PC-9 (cell line): ENCODE data around the gene GCLC. TPM values are rescaled to one million over a fixed set of nuclear protein-coding genes. Genes with fewer than 3 reads are reported as not detected.
A peak's percentile ranks its signal among the peaks of the same experiment; 100 is the strongest.

Experiments
- BruUV-seq: library from RNA; stranded (reverse); fragments of 400-500 nt; replicated peaks from 2 replicates; lab custom pipeline; 2021; lab: Mats Ljungman, UMichigan
- CTCF ChIA-PET: fragments of 300-600 bp; sonication (Branson Sonifier 250); formaldehyde crosslinking; loops from one replicate; lab custom pipeline; 2022; ENCODE audit warnings: antibody characterized with exemption; lab: Charles Lee
- POLR2A ChIA-PET: fragments of 300-600 bp; sonication (Branson Sonifier 250); formaldehyde crosslinking; loops from one replicate; lab custom pipeline; 2022; ENCODE audit warnings: antibody characterized with exemption; ENCODE audit not compliant: unreplicated experiment; lab: Charles Lee
- DNase-seq, 2 experiments: peaks; one replicate each; pipeline versions ENCODE4 v3.0.0 to v3.0.0-alpha.2; 2015 to 2022; ENCODE audit warnings: mixed read lengths in 1 of 2
- H2AFZ ChIP-seq: fragments of 200-600 bp; sonication (generic); 2 replicates; pipeline ENCODE4 v1.8.1; 2017; ENCODE audit warnings: antibody characterized with exemption
- H3F3A ChIP-seq: fragments of 200-600 bp; sonication (generic); 2 replicates; pipeline ENCODE4 v1.8.1; 2017; ENCODE audit warnings: antibody characterized with exemption, mild to moderate bottlenecking, low read depth; ENCODE audit not compliant: insufficient read depth
- H3K27ac ChIP-seq: fragments of 200-600 bp; sonication (generic); 2 replicates; pipeline ENCODE4 v1.6.1; 2016; ENCODE audit warnings: mixed run types
- H3K27me3 ChIP-seq: fragments of 200-600 bp; sonication (generic); 2 replicates; pipeline ENCODE4 v1.6.1; 2016; ENCODE audit warnings: low read depth, mixed run types; ENCODE audit not compliant: insufficient read depth
- H3K36me3 ChIP-seq: fragments of 200-600 bp; sonication (generic); 2 replicates; pipeline ENCODE4 v1.6.1; 2016; ENCODE audit warnings: low read depth, mixed run types
- H3K4me1 ChIP-seq: fragments of 200-600 bp; sonication (generic); replicated peaks from 2 replicates; pipeline ENCODE4 v1.6.1; 2016; ENCODE audit warnings: mixed run types; ENCODE audit not compliant: insufficient read depth
- H3K4me2 ChIP-seq: fragments of 200-600 bp; sonication (generic); 2 replicates; pipeline ENCODE4 v1.6.1; 2017; ENCODE audit warnings: mixed run types
- H3K4me3 ChIP-seq: fragments of 200-600 bp; sonication (generic); 2 replicates; pipeline ENCODE4 v1.6.1; 2016; ENCODE audit warnings: mixed run types
- H3K79me2 ChIP-seq: fragments of 200-600 bp; sonication (generic); 2 replicates; pipeline ENCODE4 v1.6.1; 2017; ENCODE audit warnings: low read depth, mixed run types
- H3K9me2 ChIP-seq: fragments of 200-600 bp; sonication (generic); 2 replicates; pipeline ENCODE4 v1.8.1; 2017; ENCODE audit warnings: mild to moderate bottlenecking; ENCODE audit not compliant: insufficient read depth
- H3K9me3 ChIP-seq: fragments of 200-600 bp; sonication (generic); 2 replicates; pipeline ENCODE4 v1.8.1; 2016; ENCODE audit warnings: low read depth; ENCODE audit not compliant: insufficient read depth
- H4K20me1 ChIP-seq: fragments of 200-600 bp; sonication (generic); 2 replicates; pipeline ENCODE4 v1.8.1; 2017; ENCODE audit not compliant: insufficient read depth
- CTCF ChIP-seq: fragments of 200-600 bp; sonication (generic); conservative IDR thresholded peaks from 2 replicates; pipeline ENCODE4 v1.6.1; 2017; ENCODE audit warnings: mixed run types, antibody characterized with exemption, mild to moderate bottlenecking, moderate library complexity
- EZH2 ChIP-seq: fragments of 200-600 bp; sonication (generic); IDR thresholded peaks from 2 replicates; pipeline ENCODE4 v1.8.0; 2017; ENCODE audit warnings: antibody characterized with exemption, low read depth
- intact Hi-C: fragments of 100-400 bp; cut with micrococcal nuclease; formaldehyde crosslinking; loops from one replicate; pipeline ENCODE4 v1.10.0; 2022; ENCODE audit not compliant: unreplicated experiment
- total RNA-seq: library from RNA; stranded (reverse); gene quantifications from 2 replicates; pipeline ENCODE4 v1.2.3, GENCODE V29; 2021

The GCLC gene
- total RNA-seq, 1 experiment from 2014 or later: 213 TPM

- BruUV-seq: no TSS peak
- no peaks in the 10 kb centered on the region for H3K79me2 ChIP-seq
- H3K4me2 ChIP-seq: no peak overlapping the region
- intact Hi-C loops: loop anchor here (10.0 kb wide), 1 partner anchor 297 kb away; the partner anchor contains the start of gene LRRC1
- peak overlapping the region; percentile 52 for H3K27ac ChIP-seq
- no peaks in the 10 kb centered on the region for H3K9me2 ChIP-seq
- H3K27me3 ChIP-seq: no peaks in the 10 kb centered on the region
- H4K20me1 ChIP-seq: 0 out of 2 replicates have a peak, but pooled peaks cover 3% of the 10 kb centered on the region
- no peak for TF ChIP-seq CTCF
- no peak for TF ChIP-seq EZH2
- H3K36me3 ChIP-seq: peaks cover 48% of the 10 kb centered on the region
- ChIA-PET POLR2A (interaction anchor here (1.1 kb wide), 1 partner anchor 47 kb away, joined by 3 read pairs; the partner anchor contains the start of gene GCLC), CTCF (no interaction called here)
- DNase-seq: no peak
- H3K4me3 ChIP-seq: no peak overlapping the region
- H3F3A ChIP-seq: peaks cover 82% of the 10 kb centered on the region
- no peak overlapping the region for H2AFZ ChIP-seq
- no peaks in the 10 kb centered on the region for H3K9me3 ChIP-seq
- peaks cover 28% of the 10 kb centered on the region for H3K4me1 ChIP-seq
Observed at GRCh38 chr6:53497905-53498304, 47.0 kb downstream of the GCLC start.

DNA sequence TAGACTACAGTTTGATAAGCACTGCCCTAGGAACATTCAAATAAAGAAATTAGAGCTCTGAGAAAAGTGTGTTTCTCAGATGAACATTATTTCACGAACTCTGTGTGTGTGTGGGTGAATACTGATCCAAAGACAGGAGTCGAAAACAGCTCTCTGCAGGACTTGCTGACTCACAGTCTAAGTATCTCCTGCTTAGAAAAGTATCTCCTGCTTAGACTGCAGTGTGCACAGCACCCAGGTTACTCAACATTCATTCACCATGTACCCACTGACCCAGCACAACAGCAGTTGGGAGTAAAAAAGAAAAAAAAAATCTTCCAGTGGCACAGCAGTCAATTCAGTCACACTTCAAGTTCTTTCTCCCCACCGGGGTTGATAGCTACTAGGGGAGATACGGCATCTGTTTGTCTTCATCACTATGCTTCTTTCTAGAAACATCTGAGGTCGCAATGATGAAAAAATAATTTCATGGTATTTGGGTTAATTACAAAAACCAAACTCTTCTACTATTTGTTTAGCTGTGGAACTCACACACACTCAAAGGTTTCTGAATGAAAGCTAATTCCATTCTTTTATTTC is 48.0 kb downstream of the GCLC start:
- intact Hi-C loops: loop anchor here (10.0 kb wide), 1 partner anchor 298 kb away; the partner anchor contains the start of gene LRRC1
- Histone ChIP-seq H3K79me2 (no peaks in the 10 kb centered on the region), H3K4me1 (peaks cover 28% of the 10 kb centered on the region), H3K36me3 (peaks cover 38% of the 10 kb centered on the region), H3K4me3 (no peak overlapping the region), H3K27ac (peak overlapping the region; percentile 52), H3K27me3 (no peaks in the 10 kb centered on the region), H4K20me1 (0 out of 2 replicates have a peak, but pooled peaks cover 3% of the 10 kb centered on the region), H3K9me3 (no peaks in the 10 kb centered on the region), H3K9me2 (no peaks in the 10 kb centered on the region), H2AFZ (no peak overlapping the region), H3F3A (peaks cover 77% of the 10 kb centered on the region), H3K4me2 (peak overlapping the region; percentile 12; the same call in 1 of the 2 replicates)
- BruUV-seq: no TSS peak
- TF ChIP-seq CTCF (no peak), EZH2 (no peak)
- POLR2A ChIA-PET: interaction anchor here (0.6 to 1.1 kb wide), 5 partner anchors 11 to 419 kb away, joined by 3 to 13 read pairs (median 5); partner anchors contain the start of gene GCLC
- peak; percentile 35 to 73 for DNase-seq
- CTCF ChIA-PET: no interaction called here

GRCh38 chr6:53495506-53496499 is 49.1 kb downstream of the GCLC start:
- Histone ChIP-seq H3K9me3 (no peaks in the 10 kb centered on the region), H3F3A (peaks cover 75% of the 10 kb centered on the region), H3K27me3 (no peaks in the 10 kb centered on the region), H2AFZ (no peak overlapping the region), H3K27ac (peak overlapping the region; percentile 52), H3K36me3 (peaks cover 29% of the 10 kb centered on the region), H3K4me2 (no peak overlapping the region), H3K4me3 (no peak overlapping the region), H4K20me1 (no peaks in the 10 kb centered on the region), H3K79me2 (no peaks in the 10 kb centered on the region), H3K4me1 (peaks cover 28% of the 10 kb centered on the region), H3K9me2 (no peaks in the 10 kb centered on the region)
- DNase-seq: no peak
- BruUV-seq: no TSS peak
- TF ChIP-seq CTCF (no peak), EZH2 (no peak)
- ChIA-PET POLR2A (no interaction called here), CTCF (interaction anchor here (2.0 kb wide), 1 partner anchor 232 kb away, joined by 7 read pairs; no protein-coding TSS in a partner anchor)
- intact Hi-C loops: loop anchor here (10.0 kb wide), 1 partner anchor 299 kb away; the partner anchor contains the start of gene LRRC1
